Anterior cingulate cortex (tissue), 58 donors: Measurements from ENCODE around the gene TAAR5.
"Not testable (repeated sequence)": the region's sequence is repeated elsewhere in the genome, so short reads cannot be mapped to it uniquely, and the experiment has no call there.

Experiments used
- DNase-seq, 58 donors: peaks; one replicate each; lab custom pipeline; 2025; lab: John Stamatoyannopoulos, UW

Gene TAAR5

GRCh38 chr6:132584698-132585097, 4.8 kb downstream of the TAAR5 start:
- DNase-seq: no peak

DNA sequence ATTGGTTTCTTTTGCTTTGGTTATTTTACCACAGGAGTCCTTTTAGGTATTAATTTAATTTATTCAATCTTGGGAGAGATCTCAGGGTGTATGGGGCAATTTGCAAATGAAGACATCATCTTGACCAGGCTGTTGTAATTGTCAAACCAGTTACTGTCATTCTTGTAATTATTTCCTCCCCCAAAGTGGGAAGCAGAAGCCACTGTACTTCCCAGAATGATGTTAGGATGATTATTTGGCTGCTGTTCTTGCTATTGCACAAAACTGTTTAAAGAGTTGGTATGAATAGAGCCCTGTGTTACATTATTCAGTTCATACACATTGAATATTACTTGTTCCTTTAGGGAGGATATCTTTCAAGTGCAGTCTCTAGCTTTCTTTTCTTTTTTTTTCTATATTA, 17.8 kb downstream of the TAAR5 start:
- DNase-seq: no peak

DNA sequence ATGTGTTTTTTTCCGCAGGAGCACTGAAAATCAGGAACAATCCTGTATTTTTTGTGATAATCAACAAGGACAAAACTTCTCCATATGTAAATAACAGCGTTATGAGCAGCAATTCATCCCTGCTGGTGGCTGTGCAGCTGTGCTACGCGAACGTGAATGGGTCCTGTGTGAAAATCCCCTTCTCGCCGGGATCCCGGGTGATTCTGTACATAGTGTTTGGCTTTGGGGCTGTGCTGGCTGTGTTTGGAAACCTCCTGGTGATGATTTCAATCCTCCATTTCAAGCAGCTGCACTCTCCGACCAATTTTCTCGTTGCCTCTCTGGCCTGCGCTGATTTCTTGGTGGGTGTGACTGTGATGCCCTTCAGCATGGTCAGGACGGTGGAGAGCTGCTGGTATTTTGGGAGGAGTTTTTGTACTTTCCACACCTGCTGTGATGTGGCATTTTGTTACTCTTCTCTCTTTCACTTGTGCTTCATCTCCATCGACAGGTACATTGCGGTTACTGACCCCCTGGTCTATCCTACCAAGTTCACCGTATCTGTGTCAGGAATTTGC, 19.2 kb downstream of the TAAR5 start, which contains the start of gene TAAR6:
Gene TAAR6 (plus strand): TSS at position 102 of the 557 bp plus-strand sequence. CDS start 0 bp downstream, at position 102.
- peak in 40 of 58 donors; percentile 2 to 66 (median 23) for DNase-seq

GRCh38 chr6:132569170-132569569, 20.4 kb downstream of the TAAR5 start:
- peak in 35 of 58 donors; percentile 0 to 79 (median 35) for DNase-seq

- DNase-seq: peak in 1 of 58 donors; percentile 4
Measured at GRCh38 chr6:132568611-132569010, 20.9 kb downstream of the TAAR5 start.

DNA sequence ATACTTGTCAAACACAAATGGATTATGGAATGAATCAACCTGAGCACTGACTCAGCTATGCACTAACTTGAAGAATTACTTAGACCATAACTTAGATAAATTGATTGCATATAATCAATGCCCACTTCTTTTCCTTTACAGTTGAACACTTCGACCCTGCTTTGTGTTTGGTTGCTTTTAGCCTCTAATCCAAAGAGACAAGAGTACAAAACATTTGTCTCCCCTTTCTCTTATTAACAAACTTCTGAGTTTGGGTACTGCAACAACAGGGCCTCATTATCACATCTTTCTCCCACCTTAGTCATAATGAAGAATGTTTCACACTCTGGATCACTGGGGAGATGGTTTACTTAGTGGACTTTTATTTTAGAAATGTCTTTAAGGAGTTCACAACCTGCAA, 22.0 kb downstream of the TAAR5 start:
- DNase-seq: no peak

DNA sequence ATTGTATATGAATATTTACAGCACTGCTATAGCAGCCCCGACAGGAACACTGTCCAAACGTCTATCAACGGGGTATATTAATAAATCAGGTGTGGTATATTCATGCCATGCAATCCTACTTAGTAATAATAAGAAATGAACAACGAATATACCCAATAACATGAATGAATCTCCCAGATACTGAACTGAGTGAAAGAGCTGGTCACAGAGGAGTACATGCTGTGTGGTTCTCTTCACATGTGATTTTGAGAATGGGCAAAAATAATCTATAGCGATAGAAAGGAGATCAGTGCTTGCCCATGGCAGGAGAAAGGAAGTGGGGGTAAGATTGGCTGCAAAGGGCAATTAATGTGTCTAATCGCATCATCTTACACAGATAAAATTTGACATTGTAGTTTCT, 23.1 kb downstream of the TAAR5 start:
- DNase-seq: no peak

DNA sequence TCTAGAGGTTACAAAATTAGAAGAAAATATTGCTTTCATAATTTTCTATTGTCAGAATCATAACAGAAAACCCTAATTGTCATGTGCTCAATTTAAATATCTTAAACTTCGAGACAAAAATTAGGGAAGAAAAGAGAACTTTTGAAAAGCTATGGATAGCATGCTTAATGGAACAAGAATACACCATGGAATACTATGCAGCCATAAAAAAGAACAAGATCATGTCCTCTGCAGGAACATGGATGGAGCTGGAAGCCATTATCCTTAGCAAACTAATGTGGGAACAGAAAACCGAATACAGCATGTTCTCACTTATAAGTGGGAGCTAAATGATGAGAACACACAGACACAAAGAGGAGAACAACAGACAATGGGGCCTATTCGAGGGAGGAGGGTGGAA, 29.5 kb downstream of the TAAR5 start:
- DNase-seq: not testable (repeated sequence)

- DNase-seq: no peak
Measured at GRCh38 chr6:132552372-132552771, 37.2 kb downstream of the TAAR5 start, which contains the start of gene TAAR8. Gene TAAR8 (plus strand): TSS chr6:132552672. CDS start chr6:132552693, 21 bp downstream.

- DNase-seq: no peak
Measured at GRCh38 chr6:132551214-132551613, 38.3 kb downstream of the TAAR5 start.

GRCh38 chr6:132548746-132549463, 40.6 kb downstream of the TAAR5 start:
- no peak for DNase-seq

DNA sequence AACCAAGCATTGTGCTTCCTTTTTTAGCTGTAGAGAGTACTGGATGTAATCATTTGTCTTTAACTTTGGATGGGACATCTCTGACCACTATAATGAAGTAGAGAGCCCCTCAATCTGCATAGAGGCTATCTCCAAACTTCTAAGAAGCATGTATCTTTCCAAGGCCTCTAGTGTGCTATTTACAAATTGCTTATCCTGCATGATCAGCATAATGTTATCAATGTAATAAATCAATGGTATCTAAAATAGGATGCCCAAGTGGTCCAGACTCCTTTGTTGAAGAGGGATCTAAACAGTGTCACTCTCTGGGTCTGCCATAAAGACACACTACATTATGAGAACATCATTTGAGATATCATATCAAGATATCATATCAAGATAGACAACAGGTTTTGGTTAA, 44.7 kb downstream of the TAAR5 start:
- DNase-seq: no peak
